Ectodermal cell (in vitro differentiated cells): ENCODE data around the gene DPF1.

Source experiments
- H3K27ac ChIP-seq: 2 replicates; pipeline ENCODE4 v1.7.0; 2013; ENCODE audit warnings: mild to moderate bottlenecking, low read depth, low read length; ENCODE audit not compliant: insufficient read depth, poor library complexity, severe bottlenecking
- H3K27me3 ChIP-seq: 2 replicates; pipeline ENCODE4 v1.7.0; 2013; ENCODE audit warnings: mild to moderate bottlenecking, low read length; ENCODE audit not compliant: insufficient read depth, control insufficient read depth, poor library complexity, severe bottlenecking
- H3K36me3 ChIP-seq: one replicate; pipeline ENCODE4 v1.7.0; 2013; ENCODE audit warnings: low read length; ENCODE audit not compliant: control insufficient read depth, insufficient read depth
- H3K4me1 ChIP-seq: one replicate; pipeline ENCODE4 v1.7.0; 2013; ENCODE audit warnings: low read length; ENCODE audit not compliant: control insufficient read depth, insufficient read depth
- H3K4me3 ChIP-seq: 2 replicates; pipeline ENCODE4 v1.7.0; 2013; ENCODE audit warnings: low read depth, low read length, control low read depth; ENCODE audit not compliant: insufficient read depth
- H3K9me3 ChIP-seq: 2 replicates; pipeline ENCODE4 v1.7.0; 2013; ENCODE audit warnings: mild to moderate bottlenecking, low read length, moderate library complexity; ENCODE audit not compliant: control insufficient read depth
- WGBS, 2 experiments: methylation state at CpG; one replicate each; pipeline ENCODE4 v1.1.7; 2013; ENCODE audit warnings: missing lambda C conversion rate in 2 of 2; 5-methylcytosine and 5-hydroxymethylcytosine counted together

DPF1 gene

DNA sequence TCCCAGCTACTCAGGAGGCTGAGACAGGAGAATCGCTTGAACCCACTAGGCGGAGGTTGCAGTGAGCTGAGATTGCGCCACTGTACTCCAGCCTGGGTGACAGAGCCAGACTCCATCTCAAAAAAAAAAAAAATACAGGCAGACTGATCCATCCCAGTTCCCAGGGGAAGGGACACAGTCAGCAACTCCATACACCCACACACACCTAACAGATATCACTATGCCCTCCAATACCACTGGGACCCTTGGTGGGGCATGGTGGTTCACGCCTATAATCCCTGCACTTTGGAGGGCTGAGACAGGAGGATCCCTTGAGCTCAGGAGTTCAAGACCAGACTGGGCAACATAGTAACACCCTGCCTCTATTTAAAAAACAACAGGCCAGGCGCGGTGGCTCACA is 2.6 kb downstream of the DPF1 start:
- WGBS, 2 experiments: 91 to 92% methylated on average over 6 of the region's 6 CpGs
- no peaks in the 10 kb centered on the region for H3K36me3 ChIP-seq

DNA sequence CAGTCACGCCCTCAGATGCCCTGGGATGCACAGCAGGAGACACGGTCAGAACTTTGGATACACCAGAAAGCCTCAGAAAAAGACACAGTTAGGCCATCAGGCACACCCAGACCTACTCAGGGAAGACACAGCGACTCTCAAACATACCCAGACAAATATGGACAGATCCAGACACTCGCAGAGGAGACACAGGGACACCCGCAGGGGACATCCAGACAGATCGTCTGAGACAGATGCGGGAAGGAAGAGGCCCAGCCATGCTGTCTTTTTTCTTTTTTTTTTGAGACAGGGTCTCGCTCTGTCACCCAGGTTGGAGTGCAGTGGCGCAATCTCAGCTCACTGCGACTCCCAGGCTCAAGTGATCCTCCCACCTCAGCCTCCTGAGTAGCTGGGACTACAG is 4.8 kb downstream of the DPF1 start:
- Histone ChIP-seq H3K9me3 (no peaks in the 10 kb centered on the region), H3K4me1 (peaks cover 6% of the 10 kb centered on the region), H3K27ac (no peak overlapping the region), H3K36me3 (no peaks in the 10 kb centered on the region), H3K4me3 (no peak overlapping the region), H3K27me3 (no peaks in the 10 kb centered on the region)
- 88 to 94% methylated on average over 10 of the region's 10 CpGs for WGBS, 2 experiments

More for the DNA sequence above, 2.6 kb downstream of the DPF1 start:
- no peak overlapping the region for H3K27ac ChIP-seq
- peaks cover 6% of the 10 kb centered on the region for H3K4me1 ChIP-seq
- H3K4me3 ChIP-seq: no peak overlapping the region
- H3K9me3 ChIP-seq: no peaks in the 10 kb centered on the region
- H3K27me3 ChIP-seq: peaks cover 3% of the 10 kb centered on the region

DNA sequence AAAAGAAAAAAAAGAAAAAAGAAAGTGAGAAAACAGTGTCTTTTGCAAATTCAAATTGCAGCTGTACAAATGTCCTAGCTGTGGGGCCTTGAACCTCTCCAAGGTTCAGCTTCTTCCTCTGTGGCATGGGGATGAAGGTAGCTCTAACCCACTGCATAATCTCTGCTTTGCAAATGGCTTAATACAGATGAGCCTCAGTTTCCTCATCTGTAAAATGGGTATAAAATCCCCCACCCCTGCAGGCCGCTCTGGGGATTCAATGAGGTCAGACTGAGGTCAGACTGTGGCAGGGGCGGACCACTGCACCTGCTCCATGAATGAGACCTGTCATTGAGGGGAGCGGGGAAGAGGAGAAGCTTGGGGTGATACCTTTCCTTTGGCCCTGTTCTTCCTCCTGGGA is 5.8 kb downstream of the DPF1 start:
- H3K36me3 ChIP-seq: no peaks in the 10 kb centered on the region
- no peak overlapping the region for H3K27ac ChIP-seq
- H3K9me3 ChIP-seq: no peaks in the 10 kb centered on the region
- peaks cover 15% of the 10 kb centered on the region for H3K4me1 ChIP-seq
- no peak overlapping the region for H3K4me3 ChIP-seq
- H3K27me3 ChIP-seq: no peaks in the 10 kb centered on the region
- WGBS, 2 experiments: 94 to 95% methylated on average over 3 of the region's 3 CpGs

DNA sequence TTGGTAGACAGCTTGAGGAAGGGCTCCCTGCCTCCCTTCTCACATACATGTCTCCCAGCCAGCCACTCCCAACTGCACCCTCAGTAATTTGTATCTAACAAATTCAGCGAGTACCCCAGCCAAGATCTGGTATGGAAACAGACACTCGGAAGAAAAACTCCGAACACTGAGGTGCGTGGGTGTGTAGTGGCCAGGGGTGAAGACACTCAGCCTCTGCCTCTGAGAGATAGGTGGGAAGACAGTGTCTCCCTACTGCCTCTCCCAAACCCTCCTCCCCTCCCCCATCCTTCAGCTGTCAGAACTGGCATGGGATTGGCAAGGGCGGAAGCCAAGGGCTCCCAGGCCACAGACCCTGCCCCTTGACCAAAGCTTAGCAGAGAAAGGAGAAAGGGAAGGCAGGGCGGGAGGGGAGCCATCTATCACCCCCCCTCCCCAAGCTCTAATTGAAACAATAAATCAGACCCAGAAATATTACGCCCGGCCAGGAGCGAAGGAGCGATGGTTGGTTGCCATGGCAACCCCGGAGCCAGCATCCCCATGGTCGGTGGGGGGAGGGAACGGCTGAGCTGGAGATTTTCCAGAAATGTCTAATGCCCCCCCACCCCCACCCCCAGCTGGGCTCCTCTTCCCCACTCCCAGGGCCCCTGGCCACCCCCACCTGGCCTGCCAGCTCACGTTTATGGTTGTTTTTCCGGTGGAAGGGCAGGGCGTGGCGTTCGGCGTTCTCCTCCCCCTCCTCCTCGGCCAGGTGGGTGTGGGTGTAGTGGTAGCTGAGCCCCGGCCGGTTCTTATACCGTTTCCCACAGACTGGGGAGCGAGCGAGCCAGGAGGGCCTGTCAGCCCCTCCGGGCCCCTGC is 7.0 kb downstream of the DPF1 start:
- no peaks in the 10 kb centered on the region for H3K36me3 ChIP-seq
- H3K4me3 ChIP-seq: no peak overlapping the region
- no peaks in the 10 kb centered on the region for H3K27me3 ChIP-seq
- 88 to 90% methylated on average over 23 to 26 of the region's 26 CpGs for WGBS, 2 experiments
- H3K4me1 ChIP-seq: peaks cover 15% of the 10 kb centered on the region
- no peaks in the 10 kb centered on the region for H3K9me3 ChIP-seq
- H3K27ac ChIP-seq: no peak overlapping the region

DNA sequence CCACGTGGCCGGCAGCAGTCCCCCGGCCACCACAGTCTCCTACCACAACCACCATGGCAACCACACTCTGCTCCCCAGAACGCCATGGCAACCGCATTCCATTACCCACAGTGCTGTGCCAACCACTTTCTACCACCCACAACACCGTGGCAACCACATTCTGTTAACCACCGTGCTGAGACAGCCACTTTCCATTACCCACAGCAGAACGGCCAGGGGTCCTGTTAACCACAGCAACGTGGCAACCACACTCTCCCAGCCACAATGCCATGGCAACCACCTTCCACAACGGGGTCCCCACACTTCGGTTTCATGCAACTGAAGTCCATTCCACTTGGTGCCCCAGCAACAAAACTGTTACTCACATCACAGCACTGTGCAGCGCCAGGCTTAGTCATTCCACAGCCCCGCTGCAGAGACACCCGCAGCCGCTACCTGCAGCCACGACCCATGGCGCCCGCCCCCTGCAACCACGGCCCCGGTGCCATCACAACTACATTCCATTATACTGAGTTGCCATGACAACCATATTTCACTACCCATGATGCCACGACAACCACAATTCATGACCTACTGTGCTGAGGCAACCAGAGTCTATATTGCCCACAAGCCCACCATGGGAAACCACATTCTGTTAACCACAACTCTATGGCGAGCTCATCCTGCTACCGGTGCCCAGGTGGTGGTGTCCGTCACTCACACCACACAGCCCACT is 10.0 kb downstream of the DPF1 start:
- H3K27ac ChIP-seq: peak overlapping the region; percentile 17
- peaks cover 28% of the 10 kb centered on the region for H3K4me1 ChIP-seq
- H3K4me3 ChIP-seq: no peak overlapping the region
- no peaks in the 10 kb centered on the region for H3K9me3 ChIP-seq
- WGBS, 2 experiments: 87 to 88% methylated on average over 24 of the region's 24 CpGs
- no peaks in the 10 kb centered on the region for H3K36me3 ChIP-seq
- H3K27me3 ChIP-seq: no peaks in the 10 kb centered on the region

DNA sequence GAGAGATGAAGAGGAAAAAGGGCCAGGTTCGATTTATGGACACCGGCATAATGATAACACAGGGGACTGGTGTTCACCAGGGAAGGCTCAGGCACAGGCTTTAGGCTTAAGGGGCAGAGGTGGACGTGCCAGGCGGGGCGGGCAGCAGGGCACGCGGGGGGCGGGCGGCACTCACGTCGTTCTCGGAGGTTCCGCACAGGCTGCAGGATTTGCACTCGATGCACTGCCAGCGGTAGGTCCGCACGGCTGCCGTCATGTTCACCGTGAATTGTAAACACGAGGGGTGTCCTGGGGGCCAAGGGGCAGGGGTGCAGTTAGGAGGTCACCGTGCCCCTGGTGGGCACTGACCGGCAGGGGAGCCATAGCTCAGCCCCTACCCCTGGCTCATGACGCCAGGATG is 10.6 kb downstream of the DPF1 start:
- Histone ChIP-seq H3K27me3 (no peaks in the 10 kb centered on the region), H3K27ac (no peak overlapping the region), H3K4me1 (peaks cover 32% of the 10 kb centered on the region), H3K4me3 (no peak overlapping the region), H3K9me3 (no peaks in the 10 kb centered on the region), H3K36me3 (no peaks in the 10 kb centered on the region)
- 91 to 93% methylated on average over 23 of the region's 23 CpGs for WGBS, 2 experiments

DNA sequence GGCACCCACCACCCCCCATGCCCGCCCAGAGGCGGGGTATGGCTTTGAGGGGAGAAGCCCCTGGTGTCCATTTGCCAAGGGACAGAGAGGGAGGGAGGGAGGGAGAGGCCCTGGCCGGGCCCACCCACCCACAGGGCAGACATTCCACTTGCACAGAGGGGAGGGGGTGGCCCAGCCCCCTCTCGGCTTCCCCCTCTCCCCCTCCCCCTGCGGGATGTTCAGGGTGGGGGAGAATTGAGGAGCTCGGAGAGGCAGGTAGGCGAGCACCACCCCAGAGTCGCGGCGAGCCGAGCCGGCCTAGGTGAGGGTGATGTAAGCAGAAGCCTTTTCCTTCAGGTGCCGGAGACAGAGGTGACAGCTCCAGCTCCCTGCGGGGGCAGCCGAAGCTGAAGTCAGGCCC is 12.3 kb downstream of the DPF1 start:
- no peak overlapping the region for H3K27ac ChIP-seq
- no peaks in the 10 kb centered on the region for H3K36me3 ChIP-seq
- 15 to 21% methylated on average over 11 to 15 of the region's 15 CpGs for WGBS, 2 experiments
- H3K4me3 ChIP-seq: no peak overlapping the region
- no peaks in the 10 kb centered on the region for H3K27me3 ChIP-seq
- no peaks in the 10 kb centered on the region for H3K9me3 ChIP-seq
- peaks cover 39% of the 10 kb centered on the region for H3K4me1 ChIP-seq

DNA sequence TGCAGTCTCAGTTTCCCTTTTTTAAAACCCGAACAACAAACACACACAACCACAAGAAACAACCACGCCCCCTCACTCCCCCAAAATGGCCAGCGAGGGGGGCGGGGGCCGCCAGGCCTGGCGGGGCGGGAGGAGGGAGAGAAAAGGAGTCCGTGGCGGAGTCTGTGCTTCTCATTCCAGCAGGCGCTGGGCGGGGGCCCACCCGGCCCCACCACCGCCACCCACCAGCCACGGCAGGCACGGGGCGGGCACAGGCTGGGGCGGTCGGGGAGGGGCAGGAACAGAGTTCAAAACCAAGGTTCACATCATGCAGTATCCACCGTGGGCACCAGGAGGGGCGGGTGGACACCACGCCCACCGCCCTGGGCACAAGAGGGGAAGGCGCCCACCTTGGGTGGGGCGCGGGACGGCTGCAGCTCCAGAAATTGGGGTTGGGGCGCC is 12.9 kb downstream of the DPF1 start:
- H3K4me1 ChIP-seq: peaks cover 41% of the 10 kb centered on the region
- peak overlapping the region; percentile 28 for H3K4me3 ChIP-seq
- H3K27me3 ChIP-seq: no peaks in the 10 kb centered on the region
- 3% methylated on average over 27 of the region's 27 CpGs for WGBS, 2 experiments
- H3K27ac ChIP-seq: peak overlapping the region; percentile 84
- H3K36me3 ChIP-seq: no peaks in the 10 kb centered on the region
- no peaks in the 10 kb centered on the region for H3K9me3 ChIP-seq

DNA sequence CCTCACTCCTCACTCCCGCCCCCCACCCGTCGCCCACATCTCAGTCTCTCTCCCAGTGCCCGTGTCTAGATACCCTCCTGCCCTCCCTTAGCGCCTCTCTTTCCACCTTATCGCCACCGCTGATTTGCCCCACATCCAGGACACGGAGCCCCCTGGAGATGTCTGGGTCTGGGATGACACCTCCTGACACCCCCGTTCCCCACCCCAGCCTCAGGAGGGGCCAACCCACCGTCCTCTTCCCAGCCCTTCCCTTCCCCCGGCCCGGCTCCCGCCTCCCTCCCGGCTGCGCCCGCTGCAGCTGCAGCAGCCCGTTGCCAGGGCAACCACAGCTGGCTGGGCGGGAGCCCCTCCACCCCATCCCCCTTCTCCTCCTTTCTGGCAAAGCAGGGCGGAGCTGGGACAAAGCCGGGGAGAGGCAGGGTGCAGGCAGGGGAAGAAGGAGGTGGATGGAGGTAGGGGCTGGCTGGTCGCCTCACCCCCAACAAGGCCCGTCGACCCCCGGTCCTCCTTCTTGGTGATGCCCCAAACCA is 13.5 kb downstream of the DPF1 start:
- Histone ChIP-seq H3K27ac (peak overlapping the region; percentile 84), H3K9me3 (no peaks in the 10 kb centered on the region), H3K4me1 (peaks cover 41% of the 10 kb centered on the region), H3K36me3 (no peaks in the 10 kb centered on the region), H3K27me3 (no peaks in the 10 kb centered on the region), H3K4me3 (peak overlapping the region; percentile 28)
- 0 to 1% methylated on average over 24 of the region's 24 CpGs for WGBS, 2 experiments
